SK-N-SH treated with all-trans-retinoic acid at 6 μM for 48 hours (cell line): ENCODE results near the gene MYLIP.

Source experiments
- ATAC-seq: fragments of 200-7000 bp; cut with Tn5 transposase; 3 replicates; pipeline ENCODE4 v1.9.1; 2020; ENCODE audit warnings: mild to moderate bottlenecking, moderate library complexity
- ARNTL ChIP-seq: fragments of 450-650 bp; formaldehyde crosslinking; IDR thresholded peaks from 2 replicates; pipeline ENCODE4 v1.5.0; 2020; ENCODE audit warnings: low read depth, mild to moderate bottlenecking, moderate library complexity, borderline replicate concordance
- BACH2 ChIP-seq: fragments of 250-450 bp; sonication (Bioruptor Pico); IDR thresholded peaks from 2 replicates; pipeline ENCODE4 v1.9.0; 2021; ENCODE audit warnings: mild to moderate bottlenecking, borderline replicate concordance
- CREB5 ChIP-seq: fragments of 250-450 bp; sonication (Bioruptor Pico); IDR thresholded peaks from 2 replicates; pipeline ENCODE4 v1.5.1; 2020; ENCODE audit warnings: low read depth, mild to moderate bottlenecking, moderate library complexity
- CSRNP3 ChIP-seq: fragments of 250-450 bp; sonication (Bioruptor Pico); IDR thresholded peaks from 2 replicates; pipeline ENCODE4 v1.5.1; 2021; ENCODE audit warnings: mild to moderate bottlenecking, moderate library complexity
- ESRRG ChIP-seq: fragments of 250-450 bp; sonication (Bioruptor Pico); IDR thresholded peaks from 2 replicates; pipeline ENCODE4 v1.6.1; 2021; ENCODE audit warnings: mild to moderate bottlenecking
- GLIS3 ChIP-seq: fragments of 250-450 bp; sonication (Bioruptor Pico); IDR thresholded peaks from 2 replicates; pipeline ENCODE4 v1.5.0; 2020; ENCODE audit warnings: mild to moderate bottlenecking, moderate library complexity
- ISL1 ChIP-seq: fragments of 250-450 bp; sonication (Bioruptor Pico); IDR thresholded peaks from 2 replicates; pipeline ENCODE4 v2.1.2; 2022; ENCODE audit warnings: mild to moderate bottlenecking, moderate library complexity
- OSR1 ChIP-seq: fragments of 250-450 bp; sonication (Bioruptor Pico); IDR thresholded peaks from 2 replicates; pipeline ENCODE4 v1.8.0; 2022; ENCODE audit warnings: moderate library complexity, mild to moderate bottlenecking, inconsistent platforms
- PATZ1 ChIP-seq: fragments of 250-450 bp; sonication (Bioruptor Pico); IDR thresholded peaks from 2 replicates; pipeline ENCODE4 v1.8.0; 2020; ENCODE audit warnings: mild to moderate bottlenecking, moderate library complexity, borderline replicate concordance
- POU6F1 ChIP-seq: fragments of 250-450 bp; sonication (Bioruptor Pico); IDR thresholded peaks from 2 replicates; pipeline ENCODE4 v1.8.0; 2021; ENCODE audit warnings: low read depth, mild to moderate bottlenecking, moderate library complexity, borderline replicate concordance
- PPARA ChIP-seq: fragments of 250-450 bp; sonication (Bioruptor Pico); IDR thresholded peaks from 2 replicates; pipeline ENCODE4 v1.5.0; 2020; ENCODE audit warnings: mild to moderate bottlenecking, borderline replicate concordance
- RARB ChIP-seq: fragments of 250-450 bp; sonication (Bioruptor Pico); IDR thresholded peaks from 2 replicates; pipeline ENCODE4 v1.8.0; 2021; ENCODE audit warnings: mild to moderate bottlenecking, moderate library complexity
- TCF4 ChIP-seq: fragments of 250-450 bp; sonication (Bioruptor Pico); IDR thresholded peaks from 2 replicates; pipeline ENCODE4 v1.8.0; 2021; ENCODE audit warnings: mild to moderate bottlenecking, moderate library complexity, borderline replicate concordance
- TOX ChIP-seq: fragments of 250-450 bp; sonication (Bioruptor Pico); IDR thresholded peaks from 2 replicates; pipeline ENCODE4 v1.8.0; 2021; ENCODE audit warnings: mild to moderate bottlenecking, moderate library complexity, borderline replicate concordance
- TSHZ2 ChIP-seq: fragments of 250-450 bp; sonication (Bioruptor Pico); IDR thresholded peaks from 2 replicates; pipeline ENCODE4 v1.5.0; 2020; ENCODE audit warnings: mild to moderate bottlenecking, moderate library complexity
- ZC3H10 ChIP-seq: fragments of 250-450 bp; sonication (Bioruptor Pico); IDR thresholded peaks from 2 replicates; pipeline ENCODE4 v1.5.1; 2021; ENCODE audit warnings: mild to moderate bottlenecking, moderate library complexity
- ZFP3 ChIP-seq: fragments of 250-450 bp; sonication (Bioruptor Pico); IDR thresholded peaks from 2 replicates; pipeline ENCODE4 v1.5.0; 2020; ENCODE audit warnings: mild to moderate bottlenecking, moderate library complexity
- ZFP30 ChIP-seq: fragments of 450-650 bp; formaldehyde crosslinking; IDR thresholded peaks from 2 replicates; pipeline ENCODE4 v1.5.0; 2022; ENCODE audit warnings: mild to moderate bottlenecking, moderate library complexity
- ZNF565 ChIP-seq: fragments of 450-650 bp; formaldehyde crosslinking; conservative IDR thresholded peaks from 2 replicates; pipeline ENCODE4 v1.5.0; 2020; ENCODE audit warnings: low read depth, mild to moderate bottlenecking, moderate library complexity
- ZNF70 ChIP-seq: fragments of 450-650 bp; formaldehyde crosslinking; IDR thresholded peaks from 2 replicates; pipeline ENCODE4 v1.5.0; 2020; ENCODE audit warnings: mild to moderate bottlenecking, moderate library complexity
- ZNF8 ChIP-seq: fragments of 450-650 bp; formaldehyde crosslinking; IDR thresholded peaks from 2 replicates; pipeline ENCODE4 v1.5.0; 2020; ENCODE audit warnings: mild to moderate bottlenecking, moderate library complexity

Gene MYLIP

GRCh38 chr6:16177881-16178280, 49.0 kb downstream of the MYLIP start (continued):
- TF ChIP-seq TSHZ2: no peak

- ATAC-seq: no peak
- TF ChIP-seq TSHZ2: no peak
- TF ChIP-seq ZNF8 (CRISPR knock-in tag): no peak
- no peak for TF ChIP-seq ZNF70 (CRISPR knock-in tag)
- no peak for TF ChIP-seq ARNTL
- TF ChIP-seq ZFP30 (CRISPR knock-in tag): no peak
- no peak for TF ChIP-seq CSRNP3
- TF ChIP-seq RARB (CRISPR knock-in tag): no peak
- TF ChIP-seq ZFP3 (CRISPR knock-in tag): no peak
- no peak for TF ChIP-seq POU6F1 (CRISPR knock-in tag)
- TF ChIP-seq ZC3H10: no peak
- TF ChIP-seq PATZ1 (CRISPR knock-in tag): no peak
- TF ChIP-seq GLIS3 (CRISPR knock-in tag): no peak
- no peak for TF ChIP-seq ESRRG
- no peak for TF ChIP-seq TOX (CRISPR knock-in tag)
These were observed 49.5 kb downstream of the MYLIP start for GRCh38 chr6:16178351-16178750.

GRCh38 chr6:16179063-16179462, 50.2 kb downstream of the MYLIP start:
- TF ChIP-seq PATZ1 (CRISPR knock-in tag) (no peak), PPARA (CRISPR knock-in tag) (no peak), ARNTL (no peak), ISL1 (no peak), TCF4 (no peak), CREB5 (CRISPR knock-in tag) (no peak), ZNF8 (CRISPR knock-in tag) (no peak), ESRRG (no peak), BACH2 (no peak), POU6F1 (CRISPR knock-in tag) (no peak), OSR1 (CRISPR knock-in tag) (no peak), ZNF565 (CRISPR knock-in tag) (no peak), ZFP30 (CRISPR knock-in tag) (no peak), ZFP3 (CRISPR knock-in tag) (no peak), RARB (CRISPR knock-in tag) (no peak), ZNF70 (CRISPR knock-in tag) (no peak), TOX (CRISPR knock-in tag) (no peak)
- ATAC-seq: no peak
